A673 (cell line): ENCODE data around the gene PEA15.

Source experiments
- CTCF ChIP-seq: fragments of 300-800, 200-600 bp; sonication (generic); conservative IDR thresholded peaks from 2 replicates; pipeline ENCODE4 v1.5.1; 2017; ENCODE audit warnings: low read depth, mild to moderate bottlenecking, antibody characterized with exemption, low read length, moderate library complexity, mixed read lengths
- EZH2 ChIP-seq: fragments of 200-600 bp; sonication (generic); IDR thresholded peaks from 2 replicates; pipeline ENCODE4 v1.6.1; 2017; ENCODE audit warnings: borderline replicate concordance, low read depth, mild to moderate bottlenecking, mixed read lengths, antibody characterized with exemption, low read length; ENCODE audit not compliant: poor library complexity, severe bottlenecking

- no peak for TF ChIP-seq CTCF
- no peak for TF ChIP-seq EZH2
Measured at GRCh38 chr1:160178731-160179130, 26.5 kb upstream of the PEA15 start.
